ENCODE measurements around the gene ZCCHC7. TPM values are rescaled to one million over a fixed set of nuclear protein-coding genes. Genes with fewer than 3 reads are reported as not detected.

ZCCHC7 gene
- total and polyA plus RNA-seq, 2 of the 8 experiments (the other 6 are each of a cell fraction or from before 2014, with no cell fraction given): 12.2 to 27.5 TPM

GRCh38 chr9:37287317-37287716, 166.9 kb downstream of the ZCCHC7 start (continued):
- no peak for TF ChIP-seq CHD7 (IDR thresholded peaks at IDR 0.05; ENCODE audit: insufficient replicate concordance, low read length)
- TF ChIP-seq NRF1 (IDR thresholded peaks at IDR 0.05; ENCODE audit: low read depth, low read length): no peak
- TF ChIP-seq SP1 (IDR thresholded peaks at IDR 0.05; ENCODE audit: low read depth, low read length): no peak
- TF ChIP-seq BACH1 (IDR thresholded peaks at IDR 0.05; ENCODE audit: low read length): no peak
- TF ChIP-seq KDM4A (IDR thresholded peaks at IDR 0.05; ENCODE audit: low read depth, low read length, severe bottlenecking): no peak
- TF ChIP-seq USF2 (IDR thresholded peaks at IDR 0.05; ENCODE audit: low read length): no peak
- no peak for TF ChIP-seq CHD1 (IDR thresholded peaks at IDR 0.05; ENCODE audit: low read depth, low read length)
- no peak for TF ChIP-seq E2F6 (IDR thresholded peaks at IDR 0.05)
- TF ChIP-seq CEBPB (IDR thresholded peaks at IDR 0.05; ENCODE audit: low read depth, low read length): no peak
- TF ChIP-seq SUZ12 (IDR thresholded peaks at IDR 0.05; ENCODE audit: low read length): no peak
- no peak for TF ChIP-seq JUN (IDR thresholded peaks at IDR 0.05; ENCODE audit: low read depth, low read length)
